Measurements from ENCODE around the gene SNX7.

Gene SNX7, protein sequence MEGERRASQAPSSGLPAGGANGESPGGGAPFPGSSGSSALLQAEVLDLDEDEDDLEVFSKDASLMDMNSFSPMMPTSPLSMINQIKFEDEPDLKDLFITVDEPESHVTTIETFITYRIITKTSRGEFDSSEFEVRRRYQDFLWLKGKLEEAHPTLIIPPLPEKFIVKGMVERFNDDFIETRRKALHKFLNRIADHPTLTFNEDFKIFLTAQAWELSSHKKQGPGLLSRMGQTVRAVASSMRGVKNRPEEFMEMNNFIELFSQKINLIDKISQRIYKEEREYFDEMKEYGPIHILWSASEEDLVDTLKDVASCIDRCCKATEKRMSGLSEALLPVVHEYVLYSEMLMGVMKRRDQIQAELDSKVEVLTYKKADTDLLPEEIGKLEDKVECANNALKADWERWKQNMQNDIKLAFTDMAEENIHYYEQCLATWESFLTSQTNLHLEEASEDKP

DNA sequence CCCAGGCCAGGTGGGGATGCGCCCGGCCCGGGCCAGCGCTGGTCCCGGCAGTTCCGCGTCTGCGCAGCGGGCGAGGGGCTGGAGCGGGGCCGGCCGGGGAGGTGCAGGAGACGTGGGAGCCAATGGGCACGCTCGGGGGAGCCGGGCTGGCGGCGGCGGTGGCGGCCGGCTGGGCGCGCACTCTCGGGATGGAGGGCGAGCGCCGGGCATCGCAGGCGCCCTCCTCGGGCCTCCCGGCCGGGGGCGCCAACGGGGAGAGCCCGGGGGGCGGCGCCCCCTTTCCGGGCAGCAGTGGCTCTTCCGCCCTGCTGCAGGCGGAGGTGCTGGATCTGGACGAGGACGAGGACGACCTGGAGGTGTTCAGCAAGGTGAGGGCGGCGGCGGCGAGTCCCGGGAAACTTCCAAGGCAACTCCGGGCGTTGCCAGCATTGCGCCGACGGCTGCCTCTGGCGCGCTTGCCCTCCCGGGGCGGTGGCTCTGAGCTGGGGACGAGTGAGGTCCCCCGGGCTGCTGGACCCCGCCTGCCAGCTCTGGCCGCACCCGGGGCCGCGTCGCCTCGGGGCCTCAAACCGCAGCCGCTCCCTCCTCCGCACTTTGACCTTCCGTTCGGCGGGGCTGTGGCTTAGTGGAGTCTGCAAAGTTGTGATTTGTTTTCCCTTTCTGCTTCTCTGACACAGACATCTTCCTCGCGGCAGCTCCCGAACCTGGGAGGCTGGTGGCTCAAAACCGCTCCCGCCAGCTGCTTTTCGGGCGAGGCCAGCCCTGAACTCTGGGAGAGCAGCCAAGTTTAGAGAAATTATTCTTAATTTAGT, at the start of gene SNX7:
Gene SNX7, plus strand, starts transcription at position 178 of the 812 bp plus-strand sequence. Its CDS starts 11 bp downstream, at position 189.
- DNase-seq: peak in 13 of 14 donors; percentile 7 to 87 (median 67)

DNA sequence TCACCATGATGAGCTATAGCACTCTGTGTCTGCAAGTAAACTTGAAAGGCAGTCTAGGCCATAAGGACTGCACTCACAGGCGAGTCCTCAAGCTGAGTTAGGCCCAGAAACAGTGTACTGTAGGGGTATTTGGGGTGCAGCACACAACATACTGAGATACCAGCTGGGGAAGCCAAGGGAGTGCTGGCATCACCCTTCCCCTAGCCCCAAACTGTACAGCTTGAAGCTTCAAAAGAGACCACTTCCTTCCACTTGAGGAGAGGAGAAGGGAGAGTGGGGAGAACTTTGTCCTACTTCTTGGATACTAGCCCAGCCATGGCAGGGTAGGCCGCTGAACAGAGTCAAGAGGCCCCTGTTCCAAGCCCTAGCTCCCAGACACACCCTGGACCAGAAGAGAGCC, 24.2 kb upstream of the SNX7 start:
- no peak for DNase-seq

DNA sequence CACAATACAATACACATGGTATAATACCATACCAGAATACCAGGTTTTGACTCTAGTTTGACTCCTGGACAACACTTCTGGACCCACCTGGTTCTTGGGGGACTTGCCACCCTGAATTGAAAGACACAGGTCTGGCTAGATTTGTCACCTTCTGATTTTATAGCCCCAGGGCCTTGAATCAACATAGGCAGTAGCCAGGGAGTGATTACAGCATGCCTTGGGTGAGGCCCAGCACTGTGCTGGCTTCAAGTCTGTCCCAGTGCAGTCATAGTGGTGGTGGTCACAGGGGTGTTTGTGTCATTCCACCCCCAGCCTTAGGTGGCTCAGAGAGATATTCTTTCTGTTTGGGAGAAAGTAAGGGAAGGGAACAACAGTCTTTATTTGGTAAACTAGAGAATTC, 23.3 kb upstream of the SNX7 start:
- DNase-seq: no peak

DNA sequence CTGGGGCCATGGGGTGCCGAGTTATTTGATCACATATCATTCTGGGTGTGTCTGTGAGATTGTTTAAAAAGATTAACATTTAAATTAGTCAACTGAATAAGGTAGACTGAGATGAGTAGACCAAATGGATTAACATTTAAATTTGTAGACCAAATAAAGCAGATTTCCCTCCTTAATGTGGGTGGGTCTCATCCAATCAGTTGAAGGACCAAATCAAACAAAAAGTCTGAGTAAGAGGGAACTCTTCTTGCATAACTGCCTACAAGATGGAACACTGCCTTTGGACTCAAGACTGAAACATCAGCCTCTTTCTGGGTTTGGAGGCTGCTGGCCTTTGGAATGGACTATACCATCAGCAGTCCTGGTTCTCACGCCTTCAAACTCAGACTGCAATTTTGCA, 17.0 kb upstream of the SNX7 start:
- no peak for DNase-seq

DNA sequence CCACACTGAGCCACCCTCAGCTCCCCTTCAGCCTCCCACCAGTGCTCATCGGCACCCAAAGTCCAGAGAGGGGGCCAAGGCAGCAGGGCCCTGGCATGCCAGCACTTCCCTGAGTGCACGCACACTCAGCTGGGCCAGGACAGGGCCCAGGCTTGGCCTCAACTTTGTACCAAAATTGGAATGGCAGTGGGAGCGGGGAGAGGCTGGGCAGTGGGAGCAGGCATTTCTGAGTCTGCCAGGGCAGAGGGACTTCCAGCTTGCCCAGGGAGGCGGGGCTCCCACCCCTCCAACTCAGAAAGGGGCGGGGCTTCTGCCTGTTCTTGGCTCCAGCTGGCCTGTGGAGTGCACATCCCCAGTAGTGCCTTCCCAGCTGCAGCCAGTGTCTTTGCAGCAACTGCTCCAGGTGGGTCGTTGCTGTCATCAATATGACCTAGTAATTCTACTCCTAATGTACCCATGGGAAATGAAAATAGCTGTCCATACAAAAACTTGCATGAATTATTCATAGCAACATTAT, 10.3 kb upstream of the SNX7 start:
- no peak for DNase-seq

DNA sequence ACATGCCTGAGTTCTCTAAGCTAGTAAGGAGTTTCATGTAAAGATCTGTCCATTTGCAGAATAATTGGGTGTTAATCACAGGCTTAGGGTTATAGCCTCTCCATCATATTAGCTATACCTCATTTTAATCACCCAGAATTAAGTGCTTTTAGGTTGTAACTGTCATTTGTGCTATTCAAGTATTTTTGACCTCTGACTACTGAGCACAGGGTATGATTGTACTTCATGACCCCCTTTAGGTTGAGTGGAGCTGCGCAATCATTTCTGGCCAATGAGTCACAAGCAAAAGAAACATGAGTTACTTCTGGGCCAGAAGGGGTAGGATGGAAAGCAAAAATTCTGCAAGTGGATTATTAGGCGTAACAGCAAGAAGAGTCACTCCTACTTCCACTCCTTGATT, 8.4 kb upstream of the SNX7 start:
- no peak for DNase-seq

DNA sequence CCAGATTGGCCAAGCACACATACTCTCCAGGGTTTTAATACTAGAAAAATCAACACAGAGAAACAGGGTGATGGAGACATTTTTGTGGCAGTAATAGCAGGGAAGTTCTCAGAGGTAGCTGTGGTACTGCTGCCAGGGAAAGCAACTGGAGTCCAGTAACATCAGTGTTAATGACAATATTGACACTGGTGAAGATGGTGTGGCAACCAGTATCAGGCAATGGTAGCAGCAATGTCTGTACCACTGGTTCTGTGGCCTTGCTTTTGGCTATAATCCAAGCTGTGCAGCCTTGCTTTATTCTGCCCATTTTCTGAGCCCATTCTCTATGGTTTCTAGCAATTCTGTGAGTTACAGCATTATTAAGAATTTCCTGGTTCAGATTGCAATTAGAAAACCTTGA, 1.6 kb upstream of the SNX7 start:
- DNase-seq: no peak

DNA sequence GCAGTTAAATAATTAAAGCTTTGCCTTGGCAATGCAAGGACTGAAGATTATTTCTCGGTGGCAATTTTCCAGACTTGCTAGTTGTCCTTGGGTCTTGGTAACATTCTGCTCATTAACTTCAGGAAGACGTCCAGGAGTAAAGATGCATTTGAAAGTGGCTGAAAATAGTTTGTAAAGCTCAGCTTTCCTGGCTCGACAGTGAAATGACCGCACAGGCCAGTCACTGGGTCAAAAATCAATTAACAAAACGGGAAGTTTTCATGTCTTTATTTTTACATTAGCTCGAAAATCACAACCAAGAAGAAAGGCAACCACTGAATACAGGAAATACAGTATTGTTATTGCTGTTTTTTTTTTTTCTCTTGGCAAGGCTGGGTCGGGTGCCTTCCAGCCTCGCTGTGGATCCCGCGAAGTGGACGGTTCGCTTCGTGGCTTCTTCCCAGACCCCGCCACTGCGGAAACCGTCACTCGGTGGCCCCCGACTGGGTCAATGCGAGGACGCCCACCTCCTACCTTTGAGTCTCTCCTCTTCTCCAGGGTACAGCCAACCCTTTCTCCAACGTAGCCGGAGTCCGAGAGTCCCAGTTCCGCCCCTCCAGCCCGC, 479 bp upstream of the SNX7 start:
- DNase-seq: peak in 3 of 14 donors; percentile 58 to 83 (median 68)

DNA sequence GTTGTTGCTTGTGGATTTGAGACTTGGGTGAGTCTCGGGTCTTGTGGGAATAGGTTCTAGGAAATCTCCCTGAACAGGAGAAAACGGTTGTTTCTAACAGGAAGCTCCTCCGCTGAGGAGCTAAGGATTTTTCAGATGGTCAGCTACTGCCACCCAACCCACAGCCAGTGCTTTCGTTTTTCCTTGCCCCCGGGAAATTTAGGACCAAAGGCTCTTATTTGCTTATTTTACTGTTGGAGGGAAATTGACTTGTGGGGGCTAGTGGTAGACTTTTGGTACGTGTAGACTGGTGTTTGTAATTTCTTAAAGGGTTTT, 792 bp downstream of the SNX7 start:
- peak in 1 of 14 donors; percentile 43 for DNase-seq

DNA sequence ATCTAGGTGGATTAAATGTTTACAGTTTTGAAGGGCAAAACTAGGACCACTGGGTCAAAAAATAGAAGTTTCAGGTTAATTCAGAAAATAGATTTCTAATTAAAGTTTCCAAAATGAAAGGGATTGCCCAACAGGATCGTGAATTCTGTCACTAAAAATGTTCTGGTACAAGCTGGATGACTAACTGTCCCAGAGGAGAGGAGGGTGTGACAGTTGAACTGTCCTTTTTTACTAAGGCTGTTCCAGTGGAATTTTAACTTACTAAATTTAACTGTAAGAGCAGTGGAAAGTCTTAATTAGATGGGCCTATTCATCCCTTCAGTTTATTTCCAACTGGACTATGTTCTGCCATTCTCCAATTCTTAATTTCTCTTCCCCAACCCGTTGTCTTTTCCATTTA, 7.2 kb downstream of the SNX7 start:
- no peak for DNase-seq

DNA sequence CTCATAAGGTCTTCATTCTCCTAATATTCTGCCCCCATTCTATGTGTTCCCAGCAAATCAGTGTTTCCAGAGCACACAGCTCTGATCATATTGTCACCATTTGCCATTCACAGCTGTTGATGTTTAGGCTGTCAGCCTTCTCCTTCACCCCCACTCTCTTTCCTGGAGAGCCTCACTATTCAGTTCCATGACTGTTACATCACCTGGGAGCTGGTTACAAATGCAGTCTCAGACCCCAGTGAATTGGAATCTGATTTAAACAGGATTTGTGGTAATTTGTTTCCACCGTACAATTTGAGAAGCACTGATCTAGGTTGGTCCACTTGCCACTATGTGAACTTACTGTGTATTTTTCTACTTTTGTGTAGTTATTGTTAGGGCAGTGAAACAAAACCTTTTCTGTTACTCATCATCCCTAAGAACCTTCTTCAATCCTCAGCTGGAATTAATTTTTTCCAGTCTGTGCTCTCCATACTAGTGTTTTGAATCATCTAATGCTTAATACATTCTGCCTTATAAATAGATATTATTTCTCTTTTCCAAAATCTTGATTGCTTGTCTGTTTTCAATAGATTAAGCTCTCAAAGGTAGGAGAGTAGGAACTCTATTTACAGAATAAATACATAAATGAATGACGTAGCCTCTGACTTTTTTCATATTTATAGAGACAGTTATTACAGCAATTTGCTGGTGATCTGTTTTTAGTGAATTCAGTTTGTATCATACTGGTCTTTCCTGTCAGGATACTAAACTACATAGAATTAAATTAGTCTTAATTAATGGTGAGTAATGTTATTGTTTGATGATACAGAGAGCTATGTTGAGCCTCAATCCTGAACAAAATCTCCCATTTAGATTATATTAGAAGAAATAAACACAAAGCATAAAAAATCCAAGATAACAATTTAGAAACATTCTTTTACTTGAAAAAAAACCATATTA, 8.1 kb downstream of the SNX7 start:
- DNase-seq: no peak

DNA sequence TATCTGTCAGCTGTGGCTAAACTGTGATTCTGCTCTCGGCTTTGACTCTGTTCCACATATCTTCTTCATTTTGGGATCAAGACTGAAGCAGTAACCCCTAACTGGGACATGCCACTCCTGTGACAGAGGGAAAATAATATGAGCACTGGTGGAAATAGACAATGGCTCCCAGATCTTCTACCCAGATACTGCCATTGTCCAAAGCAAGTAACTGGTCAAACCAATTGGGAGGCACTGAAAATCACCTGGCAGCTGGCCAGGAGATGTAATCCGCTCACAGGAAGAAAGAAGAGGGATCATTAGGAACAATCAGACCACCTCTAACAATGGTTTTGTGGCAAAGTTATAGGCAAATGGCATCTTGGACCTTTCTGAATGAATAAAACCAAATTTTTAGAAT, 10.7 kb downstream of the SNX7 start:
- no peak for DNase-seq

DNA sequence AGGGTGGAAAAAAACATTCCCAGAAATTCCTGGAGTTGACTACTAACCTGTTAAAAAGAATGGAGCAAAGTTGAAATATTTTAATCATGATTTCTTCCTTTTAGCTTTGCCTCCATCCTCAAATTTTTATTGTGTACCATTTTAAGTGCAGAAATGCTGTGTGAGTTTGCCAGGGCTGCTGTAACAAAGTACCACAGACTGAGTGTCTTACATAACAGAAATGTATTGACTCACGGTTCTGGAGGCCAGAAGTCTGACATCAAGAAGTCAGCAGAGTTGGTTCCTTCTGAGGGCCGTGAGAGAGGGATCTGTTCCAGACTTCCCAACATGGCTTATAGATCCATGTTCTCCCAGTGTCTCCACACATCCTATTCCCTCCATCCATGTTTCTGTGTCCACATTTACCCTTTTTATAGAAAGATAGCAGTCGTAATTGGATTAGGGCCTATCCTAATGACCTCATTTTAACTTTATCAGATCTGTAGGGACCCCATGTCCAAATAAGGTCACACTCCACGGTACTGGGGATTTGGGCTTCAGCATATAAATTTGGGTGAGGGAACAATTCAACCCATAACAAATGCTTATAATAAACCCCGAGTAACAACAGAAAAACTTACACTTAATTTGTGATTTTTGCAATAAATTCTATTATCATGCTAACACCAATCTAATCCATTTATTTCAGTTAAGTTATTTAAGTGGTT, 12.7 kb downstream of the SNX7 start:
- DNase-seq: no peak

DNA sequence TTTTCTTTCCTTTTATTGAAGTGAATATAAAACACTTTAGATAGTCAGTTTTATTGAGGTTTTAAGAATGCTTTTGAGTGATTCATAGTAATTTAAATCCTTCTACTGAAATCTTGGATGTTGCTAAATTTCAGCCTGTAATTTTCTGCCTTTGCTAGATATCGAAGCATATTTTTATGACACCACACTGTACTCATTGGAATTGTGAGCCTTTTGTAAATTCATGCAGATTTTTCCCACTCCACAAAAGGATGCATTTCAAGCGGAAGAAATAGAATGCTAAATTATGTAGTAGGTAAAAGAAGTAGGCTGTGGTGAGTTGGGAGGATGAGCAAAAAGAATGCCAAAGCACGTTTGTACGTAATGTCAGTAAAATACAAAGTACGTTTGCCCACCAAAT, 13.8 kb downstream of the SNX7 start:
- DNase-seq: no peak

DNA sequence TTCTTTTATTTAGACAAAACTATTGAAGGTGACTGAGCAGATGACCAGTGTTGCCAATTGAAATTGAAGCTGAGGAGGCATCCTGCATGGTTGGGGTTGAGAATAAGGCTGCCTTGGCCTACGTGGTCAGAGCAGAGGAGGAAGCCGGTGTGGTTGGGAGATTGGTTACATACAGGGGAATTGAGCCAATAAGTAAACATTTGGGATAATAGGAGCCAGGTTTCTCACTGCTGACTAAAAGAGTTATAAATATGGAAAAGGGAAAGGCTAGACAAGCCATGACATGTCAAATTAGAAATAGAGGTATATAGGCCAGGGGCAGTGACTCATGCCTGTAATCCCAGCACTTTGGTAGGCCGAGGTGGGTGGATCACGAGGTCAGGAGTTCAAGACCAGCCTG, 15.8 kb downstream of the SNX7 start:
- no peak for DNase-seq

DNA sequence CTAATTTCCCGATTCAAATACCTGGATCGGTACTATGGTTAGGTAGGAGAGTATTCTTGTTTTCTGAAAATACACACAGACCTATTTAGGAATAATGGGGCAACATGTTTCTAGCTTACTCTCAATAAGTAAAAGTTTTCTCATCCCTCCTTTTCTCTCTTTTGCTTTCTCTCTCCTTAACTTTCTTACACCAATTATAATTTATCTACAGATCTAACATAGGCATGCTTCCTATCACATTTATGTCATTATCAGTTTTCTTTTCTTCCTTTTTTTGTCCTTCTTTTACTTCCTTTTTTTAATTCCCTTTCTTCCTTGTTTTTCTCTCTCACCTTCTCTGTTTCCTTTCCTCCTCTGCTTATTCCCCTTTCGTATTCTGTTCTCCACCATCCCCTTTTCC, 20.3 kb downstream of the SNX7 start:
- no peak for DNase-seq

DNA sequence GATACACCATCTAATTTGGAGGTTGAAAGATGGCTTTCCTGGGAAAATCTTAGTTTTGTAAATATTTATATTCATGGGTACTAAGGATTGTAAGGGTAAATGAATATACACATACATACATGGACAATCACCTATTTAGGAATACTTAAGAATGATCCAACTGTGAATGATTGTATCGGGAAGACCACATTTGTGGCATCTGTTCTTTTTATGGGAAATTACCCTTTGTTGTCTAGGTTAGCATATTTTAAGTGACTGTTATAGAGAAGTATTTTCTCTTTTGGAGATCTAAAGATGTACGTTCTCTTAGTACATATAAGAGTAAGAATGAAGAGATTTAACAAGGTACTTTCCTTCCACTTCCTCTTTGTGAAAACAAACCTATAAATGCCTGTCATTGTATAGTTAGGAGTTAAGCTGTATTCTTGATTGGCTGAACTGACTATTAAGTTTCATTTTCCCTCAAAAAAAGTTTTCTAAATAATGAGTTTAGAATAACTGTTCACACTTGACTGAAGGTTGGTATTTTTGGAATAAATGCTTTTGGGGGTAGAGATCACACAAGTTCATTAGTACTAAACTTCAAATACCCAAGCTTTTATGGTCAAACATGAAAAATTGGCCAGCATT, 26.7 kb downstream of the SNX7 start:
- DNase-seq: no peak

DNA sequence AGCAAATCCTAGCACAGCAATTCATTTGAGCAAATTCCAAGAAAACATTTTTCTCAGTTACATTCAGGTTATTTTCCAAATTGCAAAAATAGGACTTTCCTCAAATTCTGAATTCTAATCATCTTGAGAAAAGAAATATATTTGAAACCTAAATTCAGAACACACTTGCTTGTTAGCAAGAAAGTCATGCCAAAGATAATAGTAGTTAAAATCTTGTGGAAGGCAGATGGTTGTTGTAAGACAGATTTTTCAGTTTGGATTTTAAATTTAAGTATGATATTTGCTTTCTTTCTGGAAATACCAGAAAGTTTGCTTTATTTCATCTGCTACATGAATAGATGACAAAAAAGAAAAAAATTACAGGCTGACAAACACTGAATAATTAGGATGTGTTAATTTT, 29.1 kb downstream of the SNX7 start:
- no peak for DNase-seq

DNA sequence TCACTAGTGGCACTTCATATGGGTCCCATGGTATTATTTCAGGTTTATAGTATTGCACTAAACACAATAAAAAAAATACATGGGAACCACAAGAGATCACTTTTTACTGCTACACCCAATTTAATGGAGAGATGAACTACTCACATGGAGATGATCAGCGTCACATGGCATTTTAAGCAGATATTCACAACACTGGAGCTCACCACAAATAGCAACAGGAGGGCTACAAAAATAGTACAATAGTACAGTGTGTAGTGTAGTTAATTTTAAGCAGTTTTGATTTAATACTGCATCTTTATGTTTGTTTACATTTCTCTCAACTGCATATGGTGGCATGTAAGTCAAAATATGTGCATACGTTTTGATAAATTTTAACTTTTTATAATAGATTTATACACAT, 31.0 kb downstream of the SNX7 start:
- no peak for DNase-seq

DNA sequence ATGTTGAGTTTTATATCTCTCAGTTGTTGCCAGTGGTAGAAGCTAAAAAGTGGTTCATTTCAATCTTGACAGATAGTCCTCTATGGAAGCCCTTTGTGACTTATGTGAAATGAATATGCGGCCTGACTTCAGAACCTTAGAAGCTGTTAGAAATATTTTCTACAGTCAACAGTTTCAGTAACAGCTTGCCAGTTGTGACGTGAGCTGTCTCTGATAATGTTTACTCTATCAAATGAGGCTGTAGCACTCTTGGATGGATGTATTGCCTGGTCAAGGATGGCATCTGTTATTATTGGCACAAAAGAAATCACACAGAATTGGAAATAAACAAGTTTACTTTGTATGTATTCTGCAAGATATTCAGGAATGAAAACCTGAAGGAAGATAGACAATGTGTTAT, 31.9 kb downstream of the SNX7 start:
- DNase-seq: no peak

DNA sequence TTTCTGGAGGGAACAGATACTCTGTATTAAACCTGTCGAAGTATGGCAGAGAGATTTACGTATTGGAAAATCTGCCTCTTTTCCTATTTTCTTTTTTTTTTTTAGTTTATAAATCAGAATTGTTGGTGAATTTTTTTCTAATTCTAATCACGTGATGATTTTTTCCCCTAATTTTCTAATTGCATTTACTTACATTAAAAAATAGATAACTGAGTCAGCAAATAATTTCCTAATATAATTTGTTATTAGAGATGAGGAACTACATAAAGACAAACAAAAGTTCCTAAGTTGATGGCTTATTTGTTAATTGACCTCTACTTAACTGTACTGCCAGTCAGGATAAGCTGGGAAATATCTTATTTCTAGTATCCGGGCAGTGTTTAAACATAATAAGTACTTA, 34.6 kb downstream of the SNX7 start:
- DNase-seq: no peak
